HFF-Myc (cell line): ENCODE measurements around the gene FAU.
"Not testable (repeated sequence)": the region's sequence is repeated elsewhere in the genome, so short reads cannot be mapped to it uniquely, and the experiment has no call there.

Experiments used
- DNase-seq: peaks from one replicate; pipeline ENCODE4 v3.0.0-alpha.2; 2011; ENCODE audit warnings: low read depth; ENCODE audit errors: extremely low read depth
- H3K4me3 ChIP-seq: replicated peaks from 2 replicates; pipeline ENCODE4 v1.5.1; 2011; ENCODE audit warnings: low read depth, mild to moderate bottlenecking, control low read depth, low read length
- TF ChIP-seq, protein P1 (sequence below): IDR thresholded peaks from 2 replicates; pipeline ENCODE4 v1.5.1; 2012; ENCODE audit warnings: mild to moderate bottlenecking, low read depth, low read length, control low read depth; ENCODE audit errors: missing control alignments

The FAU gene

DNA sequence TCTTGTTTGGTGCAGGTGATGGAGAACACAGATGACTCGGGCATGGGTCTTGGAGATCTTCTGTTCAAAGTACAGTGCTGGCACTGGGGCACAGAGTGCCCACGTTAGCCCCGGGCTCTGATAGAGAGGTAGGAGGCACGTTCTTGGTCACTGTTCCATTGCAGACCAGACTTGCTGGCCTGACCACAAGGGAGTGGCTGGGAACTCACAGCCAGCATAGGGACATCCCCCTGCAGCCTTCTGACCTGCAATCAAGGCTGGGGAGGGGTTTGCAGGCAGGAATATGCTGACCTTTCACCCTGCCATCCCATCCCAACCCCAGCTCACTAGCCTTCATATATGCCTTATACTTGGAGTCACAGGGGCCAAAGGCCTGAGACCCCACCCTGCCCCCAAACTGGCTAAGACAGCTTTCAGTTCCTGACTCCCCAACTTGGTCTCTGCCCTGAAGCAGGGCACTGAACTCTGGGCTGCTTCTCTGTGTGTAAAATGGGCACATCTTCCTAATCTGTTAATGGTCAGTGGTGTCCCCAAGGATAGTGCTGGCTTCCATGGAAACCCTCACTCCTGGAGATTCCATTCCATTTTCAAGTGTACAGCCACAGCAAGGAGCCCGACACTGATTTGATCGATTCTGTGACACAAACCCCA, 4.8 kb upstream of the FAU start:
- DNase-seq, result no peak
- TF ChIP-seq, protein P1, sequence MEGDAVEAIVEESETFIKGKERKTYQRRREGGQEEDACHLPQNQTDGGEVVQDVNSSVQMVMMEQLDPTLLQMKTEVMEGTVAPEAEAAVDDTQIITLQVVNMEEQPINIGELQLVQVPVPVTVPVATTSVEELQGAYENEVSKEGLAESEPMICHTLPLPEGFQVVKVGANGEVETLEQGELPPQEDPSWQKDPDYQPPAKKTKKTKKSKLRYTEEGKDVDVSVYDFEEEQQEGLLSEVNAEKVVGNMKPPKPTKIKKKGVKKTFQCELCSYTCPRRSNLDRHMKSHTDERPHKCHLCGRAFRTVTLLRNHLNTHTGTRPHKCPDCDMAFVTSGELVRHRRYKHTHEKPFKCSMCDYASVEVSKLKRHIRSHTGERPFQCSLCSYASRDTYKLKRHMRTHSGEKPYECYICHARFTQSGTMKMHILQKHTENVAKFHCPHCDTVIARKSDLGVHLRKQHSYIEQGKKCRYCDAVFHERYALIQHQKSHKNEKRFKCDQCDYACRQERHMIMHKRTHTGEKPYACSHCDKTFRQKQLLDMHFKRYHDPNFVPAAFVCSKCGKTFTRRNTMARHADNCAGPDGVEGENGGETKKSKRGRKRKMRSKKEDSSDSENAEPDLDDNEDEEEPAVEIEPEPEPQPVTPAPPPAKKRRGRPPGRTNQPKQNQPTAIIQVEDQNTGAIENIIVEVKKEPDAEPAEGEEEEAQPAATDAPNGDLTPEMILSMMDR, result no peak
- H3K4me3 ChIP-seq, result no peak overlapping the region

DNA sequence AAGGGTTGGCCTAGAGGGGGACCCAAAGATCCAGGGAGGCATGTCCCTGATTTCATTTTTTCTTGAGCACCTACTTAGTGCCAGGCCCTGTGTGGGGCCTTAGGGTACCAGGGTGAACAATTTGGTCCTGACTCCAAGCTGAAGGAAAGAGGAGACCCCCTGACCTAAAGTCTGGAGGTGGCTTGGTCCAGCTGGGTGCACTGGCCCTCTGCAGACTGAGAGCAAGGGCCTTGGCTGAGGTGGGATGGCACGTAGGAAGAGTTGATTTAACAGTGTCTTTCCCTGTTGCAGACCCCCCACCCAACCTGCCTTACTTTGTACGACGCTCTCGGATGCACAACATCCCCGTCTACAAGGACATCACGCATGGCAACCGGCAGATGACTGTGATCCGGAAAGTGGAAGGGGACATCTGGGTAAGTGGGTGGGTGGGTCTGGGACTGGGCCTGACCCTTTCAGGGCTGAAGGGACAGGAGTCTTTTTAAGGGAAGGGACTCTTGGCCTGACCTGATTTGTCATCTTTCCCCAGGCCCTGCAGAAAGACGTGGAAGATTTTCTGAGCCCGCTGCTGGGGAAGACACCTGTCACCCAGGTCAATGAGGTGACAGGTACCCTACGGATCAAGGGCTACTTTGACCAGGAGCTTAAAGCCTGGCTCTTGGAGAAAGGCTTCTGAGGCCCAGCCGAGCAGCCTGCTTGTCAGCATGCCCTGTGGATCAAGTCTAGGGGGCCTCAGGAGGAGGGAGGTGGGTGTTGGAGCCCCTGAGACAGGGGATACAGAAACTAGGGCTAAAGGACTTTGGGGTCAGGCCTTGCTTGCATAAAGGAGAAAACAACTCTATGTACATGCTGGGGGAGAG, 3.5 kb upstream of the FAU start:
- no peak overlapping the region for H3K4me3 ChIP-seq
- DNase-seq, result no peak
- TF ChIP-seq, protein P1, result no peak

DNA sequence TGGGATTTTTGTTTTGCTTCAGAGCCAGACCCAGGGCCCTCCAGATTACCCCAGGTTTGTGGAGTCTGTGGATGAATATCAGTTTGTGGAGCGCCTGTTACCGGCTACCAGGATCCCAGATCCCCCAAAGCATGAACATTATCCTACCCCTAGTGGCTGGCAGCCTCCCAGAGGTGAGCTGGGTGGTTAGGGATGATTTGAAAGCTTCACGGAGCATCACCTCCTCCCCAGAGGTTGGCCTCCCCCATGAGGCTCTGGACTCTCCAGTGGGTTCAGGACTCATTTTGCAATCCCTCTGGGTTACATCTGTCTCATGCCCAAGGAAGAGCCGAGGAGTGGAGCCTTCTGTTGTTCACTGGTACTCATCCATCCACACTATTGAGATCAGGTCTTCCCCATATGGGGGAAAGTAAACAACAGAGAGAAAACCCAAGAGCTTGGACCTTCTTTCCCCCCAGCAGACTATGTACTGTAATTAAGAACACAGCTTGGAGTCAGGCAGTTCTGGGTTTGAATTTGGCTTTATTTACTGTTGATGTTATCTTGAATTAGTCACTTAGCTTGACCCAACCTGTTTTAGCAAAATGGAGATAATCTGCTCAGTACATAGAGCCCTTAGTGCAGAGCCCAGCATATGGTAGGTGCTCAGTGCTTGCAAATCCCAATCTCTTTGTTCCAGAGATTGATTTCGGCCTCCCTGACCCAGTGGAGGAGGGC, 2.7 kb upstream of the FAU start:
- TF ChIP-seq, protein P1, result no peak
- no peak overlapping the region for H3K4me3 ChIP-seq
- no peak for DNase-seq

DNA sequence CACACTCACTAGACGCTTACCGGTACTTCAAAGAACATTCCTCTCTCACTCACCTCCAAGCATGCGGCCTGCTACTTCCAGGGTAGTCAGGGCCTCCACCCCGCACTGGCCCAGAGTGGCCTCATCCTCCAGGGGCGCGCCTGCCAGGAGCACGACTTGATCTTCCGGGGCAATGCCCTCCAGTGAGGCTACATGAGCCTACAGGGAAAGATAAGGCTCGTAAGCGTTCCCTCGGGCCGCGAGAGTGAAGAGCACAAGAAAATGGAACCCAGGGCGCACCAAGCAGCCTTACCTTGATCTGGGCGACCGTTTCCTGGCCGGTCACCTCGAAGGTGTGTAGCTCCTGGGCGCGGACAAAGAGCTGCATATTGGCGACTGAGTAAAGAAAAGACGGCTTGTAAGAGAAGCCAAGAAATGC, 478 bp downstream of the FAU start:
- peak overlapping the region; percentile 95 for H3K4me3 ChIP-seq
- TF ChIP-seq, protein P1, result no peak
- DNase-seq, result no peak

DNA sequence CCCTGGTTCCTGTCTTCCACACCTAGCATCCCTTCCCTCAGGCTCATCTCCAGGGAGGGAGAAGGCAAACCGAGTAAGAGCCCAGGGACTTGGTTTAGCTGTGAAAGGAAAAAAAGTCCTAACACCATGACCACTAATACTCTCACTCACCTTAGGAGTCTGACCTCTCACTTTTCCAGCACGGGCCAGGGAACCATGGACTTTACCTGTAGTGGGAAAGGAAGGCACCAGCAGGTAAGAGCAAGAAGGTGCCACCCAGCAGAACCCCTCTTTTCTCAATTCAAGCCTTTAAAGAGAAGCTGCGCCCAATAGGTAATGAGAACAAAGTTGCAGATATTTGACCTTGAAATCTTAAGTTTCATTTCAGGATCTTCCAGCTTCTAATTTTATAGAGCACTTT, 1.1 kb downstream of the FAU start:
- TF ChIP-seq, protein P1, result no peak

DNA sequence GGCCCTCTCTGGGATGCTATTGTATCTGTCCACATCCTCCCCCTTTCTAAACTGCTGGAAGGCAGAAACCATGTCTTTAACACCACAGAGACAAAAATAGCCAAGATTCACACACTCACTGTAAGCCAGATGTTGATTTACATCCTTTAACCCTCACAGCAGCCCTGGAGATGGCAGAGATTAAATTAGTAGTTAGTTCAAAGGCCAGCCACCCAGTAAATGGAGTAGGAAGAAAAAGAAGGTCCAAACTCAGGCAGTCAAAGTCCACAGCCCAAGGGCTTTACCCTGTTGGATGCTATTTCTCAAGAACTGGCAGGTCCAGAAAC, 2.3 kb downstream of the FAU start:
- TF ChIP-seq, protein P1, result no peak
- DNase-seq, result no peak
- H3K4me3 ChIP-seq, result peak overlapping the region; percentile 95; the same call in 1 of the 2 replicates

More for the DNA sequence above, 1.1 kb downstream of the FAU start:
- DNase-seq, result no peak
- peak overlapping the region; percentile 95 for H3K4me3 ChIP-seq

DNA sequence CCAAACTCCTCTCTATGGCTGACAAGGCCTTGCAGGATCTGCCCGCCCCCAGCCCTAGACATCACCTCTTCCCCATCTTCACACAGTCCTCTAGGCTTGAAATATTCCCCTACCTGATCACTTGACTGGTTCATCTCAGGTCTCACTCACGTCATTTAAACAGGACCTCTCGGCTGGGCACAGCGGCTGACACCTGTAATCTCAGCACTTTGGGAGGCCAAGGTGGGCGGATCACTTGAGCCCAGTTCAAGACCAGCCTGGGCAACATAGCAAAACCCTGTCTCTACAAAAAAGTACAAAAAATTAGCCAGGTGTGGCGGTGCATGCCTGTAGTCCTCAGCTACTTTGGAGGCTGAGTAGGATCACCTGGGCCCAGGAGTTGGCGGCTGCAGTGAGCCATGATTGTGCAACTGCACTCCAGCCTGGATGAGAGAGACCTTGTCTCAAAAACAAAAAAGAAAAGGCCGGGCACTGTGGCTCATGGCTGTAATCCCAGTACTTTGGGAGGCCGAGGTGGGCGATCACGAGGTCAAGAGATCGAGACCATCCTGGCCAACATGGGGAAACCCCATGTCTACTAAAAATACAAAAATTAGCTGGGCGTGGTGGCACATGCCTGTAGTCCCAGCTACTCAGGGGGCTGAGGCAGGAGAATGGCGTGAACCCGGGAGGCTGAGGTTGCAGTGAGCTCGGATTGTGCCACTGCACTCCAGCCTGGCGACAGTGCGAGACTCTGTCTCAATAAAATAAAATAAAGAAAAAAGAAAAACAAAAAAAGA, 2.9 kb downstream of the FAU start:
- not testable (repeated sequence) for H3K4me3 ChIP-seq, DNase-seq
